IMR-90 (cell line): Measurements from ENCODE around the gene DDX54. TPM values are rescaled to one million over a fixed set of nuclear protein-coding genes. Genes with fewer than 3 reads are reported as not detected.

Experiments used
- ATAC-seq: fragments of 200-7000 bp; cut with Tn5 transposase; 2 replicates; pipeline ENCODE4 v1.9.1; 2020; ENCODE audit warnings: low read depth, mild to moderate bottlenecking, moderate library complexity
- BruUV-seq: library from RNA; stranded (reverse); fragments of 400-500 nt; replicated peaks from 2 replicates; lab custom pipeline; 2021; lab: Mats Ljungman, UMichigan
- CTCF ChIA-PET: fragments of 300-600 bp; formaldehyde crosslinking; extraction: SDS; loops from one replicate; lab custom pipeline; 2021; ENCODE audit warnings: antibody characterized with exemption; lab: Yijun Ruan, JAX
- POLR2A ChIA-PET: fragments of 300-600 bp; sonication (Branson Sonifier 250); formaldehyde crosslinking; loops from one replicate; lab custom pipeline; 2022; ENCODE audit warnings: antibody characterized with exemption; ENCODE audit not compliant: unreplicated experiment; lab: Charles Lee
- DNase-seq: peaks from one replicate; pipeline ENCODE4 v3.0.0; 2013
- H2AFZ ChIP-seq: replicated peaks from 2 replicates; pipeline ENCODE3; 2013; ENCODE audit warnings: low read length, mild to moderate bottlenecking; ENCODE audit not compliant: poor library complexity
- H2AK5ac ChIP-seq: 2 replicates; pipeline ENCODE4 v1.6.1; 2013; ENCODE audit warnings: low read depth, low read length, inconsistent platforms
- H2AK9ac ChIP-seq: replicated peaks from 2 replicates; pipeline ENCODE3; 2013; ENCODE audit warnings: mild to moderate bottlenecking, low read depth, low read length, moderate library complexity; ENCODE audit not compliant: poor library complexity
- H2BK120ac ChIP-seq: 2 replicates; pipeline ENCODE4 v1.6.1; 2013; ENCODE audit warnings: low read depth, low read length, inconsistent platforms
- H2BK15ac ChIP-seq: 3 replicates; pipeline ENCODE4 v1.6.1; 2013; ENCODE audit warnings: low read depth, low read length, inconsistent platforms
- H2BK20ac ChIP-seq: 2 replicates; pipeline ENCODE4 v1.6.1; 2013; ENCODE audit warnings: low read depth, mild to moderate bottlenecking, inconsistent platforms, low read length, moderate library complexity
- H2BK5ac ChIP-seq: 2 replicates; pipeline ENCODE4 v1.6.1; 2013; ENCODE audit warnings: mild to moderate bottlenecking, low read depth, low read length, inconsistent platforms; ENCODE audit not compliant: poor library complexity, severe bottlenecking
- H3K14ac ChIP-seq: replicated peaks from 2 replicates; pipeline ENCODE4 v1.6.1; 2013; ENCODE audit warnings: low read depth, low read length, inconsistent platforms
- H3K18ac ChIP-seq: 2 replicates; pipeline ENCODE4 v1.6.1; 2013; ENCODE audit warnings: low read depth, low read length, control low read depth
- H3K23ac ChIP-seq: 2 replicates; pipeline ENCODE4 v1.6.1; 2013; ENCODE audit warnings: low read depth, low read length, inconsistent platforms
- H3K27ac ChIP-seq: 2 replicates; pipeline ENCODE4 v1.5.1; 2013; ENCODE audit warnings: mild to moderate bottlenecking, control low read depth, low read length; ENCODE audit not compliant: insufficient read depth
- H3K27me3 ChIP-seq: 2 replicates; pipeline ENCODE4 v1.6.1; 2013; ENCODE audit warnings: low read length; ENCODE audit not compliant: control insufficient read depth, insufficient read depth
- H3K36me3 ChIP-seq: 2 replicates; pipeline ENCODE4 v1.6.1; 2013; ENCODE audit warnings: low read length, mixed read lengths; ENCODE audit not compliant: control insufficient read depth, insufficient read depth
- H3K4ac ChIP-seq: 2 replicates; pipeline ENCODE4 v1.6.1; 2013; ENCODE audit warnings: low read depth, low read length, inconsistent platforms
- H3K4me1 ChIP-seq: 2 replicates; pipeline ENCODE4 v1.6.1; 2013; ENCODE audit warnings: low read length, mixed read lengths; ENCODE audit not compliant: control insufficient read depth, insufficient read depth
- H3K4me2 ChIP-seq: 2 replicates; pipeline ENCODE4 v1.6.1; 2013; ENCODE audit warnings: low read depth, mild to moderate bottlenecking, control low read depth, low read length, moderate library complexity
- H3K4me3 ChIP-seq: 2 replicates; pipeline ENCODE4 v1.5.1; 2013; ENCODE audit warnings: low read depth, mild to moderate bottlenecking, control low read depth, low read length, moderate library complexity; ENCODE audit not compliant: insufficient read depth
- H3K56ac ChIP-seq: 2 replicates; pipeline ENCODE4 v1.6.1; 2013; ENCODE audit warnings: low read length, inconsistent platforms; ENCODE audit not compliant: insufficient read depth; ENCODE audit errors: extremely low read depth
- H3K79me1 ChIP-seq, 2 experiments: 2 replicates each; pipeline ENCODE4 v1.6.1; 2013; ENCODE audit warnings: low read length in 2 of 2, inconsistent platforms in 1 of 2, low read depth in 1 of 2
- H3K9ac ChIP-seq: 2 replicates; pipeline ENCODE4 v1.6.1; 2013; ENCODE audit warnings: low read depth, low read length, control low read depth
- H3K9me1 ChIP-seq: 2 replicates; pipeline ENCODE4 v1.6.1; 2013; ENCODE audit warnings: low read length, inconsistent platforms; ENCODE audit not compliant: insufficient read depth
- H3K9me3 ChIP-seq: 2 replicates; pipeline ENCODE4 v1.6.1; 2013; ENCODE audit warnings: low read length; ENCODE audit not compliant: control insufficient read depth, insufficient read depth
- H4K20me1 ChIP-seq: 2 replicates; pipeline ENCODE4 v1.6.1; 2013; ENCODE audit warnings: low read length, inconsistent platforms; ENCODE audit not compliant: insufficient read depth
- H4K5ac ChIP-seq: 2 replicates; pipeline ENCODE4 v1.6.1; 2013; ENCODE audit warnings: mild to moderate bottlenecking, low read depth, low read length, control low read depth
- H4K8ac ChIP-seq, 2 experiments: 2 replicates each; pipeline ENCODE4 v1.6.1; 2013; ENCODE audit warnings: low read depth in 2 of 2, low read length in 2 of 2, control low read depth in 1 of 2, inconsistent platforms in 1 of 2
- H4K91ac ChIP-seq: 2 replicates; pipeline ENCODE4 v1.6.1; 2013; ENCODE audit warnings: low read depth, low read length, inconsistent platforms; ENCODE audit not compliant: insufficient read depth
- CEBPB ChIP-seq: IDR thresholded peaks from 2 replicates; pipeline ENCODE4 v1.6.1; 2012; ENCODE audit warnings: low read depth, low read length, improper control_type of control experiment
- CHD1 ChIP-seq: IDR thresholded peaks from 2 replicates; pipeline ENCODE4 v1.6.1; 2012; ENCODE audit warnings: low read depth, low read length, improper control_type of control experiment
- CTCF ChIP-seq: conservative IDR thresholded peaks from 2 replicates; pipeline ENCODE4 v1.5.1; 2012; ENCODE audit warnings: mild to moderate bottlenecking, low read depth, low read length, improper control_type of control experiment
- FOS ChIP-seq: fragments of 150-350 bp; IDR thresholded peaks from 2 replicates; pipeline ENCODE4 v1.6.1; 2016; ENCODE audit warnings: low read depth, low read length
- MAFK ChIP-seq: IDR thresholded peaks from 2 replicates; pipeline ENCODE4 v1.6.1; 2012; ENCODE audit warnings: low read depth, low read length, improper control_type of control experiment
- MAZ ChIP-seq: IDR thresholded peaks from 2 replicates; pipeline ENCODE4 v1.6.1; 2012; ENCODE audit warnings: low read depth, mild to moderate bottlenecking, low read length, improper control_type of control experiment, moderate library complexity, borderline replicate concordance
- MXI1 ChIP-seq: IDR thresholded peaks from 2 replicates; pipeline ENCODE4 v1.6.1; 2012; ENCODE audit warnings: low read depth, mild to moderate bottlenecking, low read length, moderate library complexity, borderline replicate concordance
- NFE2L2 ChIP-seq: fragments of 150-350 bp; IDR thresholded peaks from 2 replicates; pipeline ENCODE4 v1.6.1; 2016; ENCODE audit warnings: low read depth, mild to moderate bottlenecking, low read length
- POLR2A ChIP-seq: IDR thresholded peaks from 2 replicates; pipeline ENCODE4 v1.6.1; 2012; ENCODE audit warnings: mild to moderate bottlenecking, low read depth, low read length
- RAD21 ChIP-seq: IDR thresholded peaks from 2 replicates; pipeline ENCODE4 v1.6.1; 2012; ENCODE audit warnings: low read length, improper control_type of control experiment
- RCOR1 ChIP-seq: IDR thresholded peaks from 2 replicates; pipeline ENCODE4 v1.6.1; 2012; ENCODE audit warnings: mild to moderate bottlenecking, low read length, improper control_type of control experiment; ENCODE audit not compliant: insufficient replicate concordance
- RFX5 ChIP-seq: IDR thresholded peaks from 2 replicates; pipeline ENCODE4 v1.8.0; 2012; ENCODE audit warnings: low read depth, mild to moderate bottlenecking, low read length, moderate library complexity
- WGBS, 2 experiments: methylation state at CpG; one replicate each; pipeline versions ENCODE4 v1.1.5 to v1.1.7; 2013; ENCODE audit warnings: missing lambda C conversion rate in 2 of 2; ENCODE audit not compliant: insufficient read length in 1 of 2; ENCODE audit errors: extremely low coverage in 2 of 2; 5-methylcytosine and 5-hydroxymethylcytosine counted together
- dilution Hi-C: fragments of 300-500 bp; cut with HindIII; formaldehyde crosslinking; loops from one replicate; pipeline ENCODE4 v1.14.3; 2018; ENCODE audit warnings: low sequenced_read_pairs; ENCODE audit not compliant: unreplicated experiment
- in situ Hi-C: fragments of 300-500 bp; cut with MboI; formaldehyde crosslinking; loops from 3 replicates; pipeline ENCODE4 v1.14.3; 2019; ENCODE audit warnings: low sequenced_read_pairs, inconsistent platforms, mixed read lengths
- intact Hi-C: fragments of 100-400 bp; cut with micrococcal nuclease; formaldehyde crosslinking; loops from 2 replicates; pipeline ENCODE4 v1.10.0; 2022
- polyA plus RNA-seq, 3 experiments: library from polyadenylated mRNA; depleted of rRNA; stranded (reverse); fragments of >200 nt; gene quantifications; 2 replicates each; pipeline ENCODE4 v1.2.3, GENCODE V29; 2012; ENCODE audit warnings: low replicate concordance in 1 of 3
- total RNA-seq: library from RNA; depleted of rRNA; stranded (reverse); fragments of >200 nt; gene quantifications from 2 replicates; pipeline ENCODE4 v1.2.3, GENCODE V29; 2012
- TF ChIP-seq, protein P1 (sequence below): fragments of 150-350 bp; IDR thresholded peaks from 2 replicates; pipeline ENCODE4 v1.6.1; 2017; ENCODE audit warnings: mild to moderate bottlenecking, antibody characterized with exemption, low read length, low read depth

Gene DDX54
- total and polyA plus RNA-seq, 2 of the 4 experiments (the other 2 are of a cell fraction): 23.8 to 47.5 TPM

DNA sequence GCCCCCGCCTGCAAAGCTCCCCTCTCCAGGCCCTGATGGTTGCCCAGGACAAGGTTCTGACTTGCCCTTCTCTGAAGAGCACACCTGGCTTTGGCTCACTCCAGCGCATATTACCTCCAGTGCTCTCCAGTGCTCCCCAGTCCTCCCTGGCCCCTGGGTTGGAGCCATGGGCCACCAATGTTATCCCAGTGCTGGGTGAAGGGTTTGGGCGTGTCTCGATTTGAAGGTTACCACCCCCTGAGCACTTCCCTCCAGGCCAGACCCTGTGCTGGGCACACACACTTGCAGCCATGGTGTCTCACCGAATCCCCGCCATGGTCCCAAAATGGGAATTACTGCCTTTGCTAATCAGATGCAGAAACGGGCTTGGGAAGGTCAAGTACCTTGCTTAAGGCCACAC is 11.3 kb upstream of the DDX54 start:
- Histone ChIP-seq H3K23ac (no peak overlapping the region), H3K9me3 (no peaks in the 10 kb centered on the region), H2BK20ac (0 out of 2 replicates have a peak overlapping the region, but pooled peaks have one; percentile 47), H4K8ac (peak overlapping the region in 1 of 2 experiments; percentile 69; a peak in 1 of 4 replicates), H2BK5ac (no peak overlapping the region), H3K4me2 (no peak overlapping the region), H3K18ac (no peak overlapping the region), H3K4me3 (no peak overlapping the region), H3K36me3 (peaks cover 4% of the 10 kb centered on the region), H3K4me1 (peaks cover 9% of the 10 kb centered on the region), H2AK9ac (peak overlapping the region; percentile 80), H2BK120ac (peak overlapping the region; percentile 58; the same call in 1 of the 2 replicates), H3K79me1 (peaks cover 2 to 12% of the 10 kb centered on the region in 2 experiments; a peak in 1 of 4 replicates), H3K27ac (no peak overlapping the region), H4K91ac (no peak overlapping the region), H3K9me1 (peaks cover 5% of the 10 kb centered on the region; the same call in 1 of the 2 replicates), H2AK5ac (peak overlapping the region; percentile 74; the same call in 1 of the 2 replicates), H2BK15ac (peak overlapping the region; percentile 65; the same call in 2 of the 3 replicates), H4K20me1 (no peaks in the 10 kb centered on the region), H3K9ac (no peak overlapping the region), H3K14ac (no peak overlapping the region), H3K4ac (peak overlapping the region; percentile 55), H4K5ac (no peak overlapping the region), H3K56ac (no peak overlapping the region), H3K27me3 (no peaks in the 10 kb centered on the region), H2AFZ (peak overlapping the region; percentile 59)
- intact Hi-C loops (loop anchor here (2.0 to 10.0 kb wide), 4 partner anchors 18 to 716 kb away; partner anchors contain the start of gene PLBD2), dilution Hi-C loops (no loop called here), in situ Hi-C loops (loop anchor here (5.0 to 25.0 kb wide), 2 partner anchors 231 to 1216 kb away; partner anchors contain the start of gene TBX5)
- no peak for DNase-seq
- BruUV-seq: no TSS peak
- ATAC-seq: no peak
- ChIA-PET POLR2A (no interaction called here), CTCF (no interaction called here)
- no CpG with 5 or more reads among the region's 7 CpGs for WGBS, 2 experiments
- TF ChIP-seq RAD21: no peak
- TF ChIP-seq CEBPB: no peak
- TF ChIP-seq RCOR1: no peak
- TF ChIP-seq FOS: no peak
- TF ChIP-seq MAFK: no peak
- TF ChIP-seq MAZ: no peak
- TF ChIP-seq, protein P1, sequence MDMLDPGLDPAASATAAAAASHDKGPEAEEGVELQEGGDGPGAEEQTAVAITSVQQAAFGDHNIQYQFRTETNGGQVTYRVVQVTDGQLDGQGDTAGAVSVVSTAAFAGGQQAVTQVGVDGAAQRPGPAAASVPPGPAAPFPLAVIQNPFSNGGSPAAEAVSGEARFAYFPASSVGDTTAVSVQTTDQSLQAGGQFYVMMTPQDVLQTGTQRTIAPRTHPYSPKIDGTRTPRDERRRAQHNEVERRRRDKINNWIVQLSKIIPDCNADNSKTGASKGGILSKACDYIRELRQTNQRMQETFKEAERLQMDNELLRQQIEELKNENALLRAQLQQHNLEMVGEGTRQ: no peak
- no peak for TF ChIP-seq CHD1
- TF ChIP-seq CTCF: no peak
- no peak for TF ChIP-seq MXI1
- no peak for TF ChIP-seq NFE2L2
- no peak for TF ChIP-seq RFX5
- TF ChIP-seq POLR2A: no peak
